ENCODE measurements around the gene ERICH6B.
A peak's percentile ranks its signal among the peaks of the same experiment; 100 is the strongest.

Gene ERICH6B

GRCh38 chr13:45584816-45585215 lies 30.7 kb downstream of the ERICH6B start:
- no peak for DNase-seq (ENCODE audit: low read depth)
- H3K4me3 ChIP-seq (ENCODE audit: low read length) = no peak overlapping the region

GRCh38 chr13:45582408-45583076 lies 33.0 kb downstream of the ERICH6B start:
- no peak for TF ChIP-seq CTCF (conservative IDR thresholded peaks at IDR 0.05; ENCODE audit: low read depth, low read length)
- no peak for DNase-seq (ENCODE audit: low read depth)

More at GRCh38 chr13:45584816-45585215, 30.7 kb downstream of the ERICH6B start:
- TF ChIP-seq CTCF (conservative IDR thresholded peaks at IDR 0.05; ENCODE audit: low read depth, low read length) = peak; percentile 26

GRCh38 chr13:45576466-45576865 lies 39.1 kb downstream of the ERICH6B start:
- no peak for TF ChIP-seq CTCF (conservative IDR thresholded peaks at IDR 0.05; ENCODE audit: low read depth, low read length)
- H3K4me3 ChIP-seq (ENCODE audit: low read length) = no peak overlapping the region
- no peak for DNase-seq (ENCODE audit: low read depth)

More at GRCh38 chr13:45582408-45583076, 33.0 kb downstream of the ERICH6B start:
- H3K4me3 ChIP-seq (ENCODE audit: low read length) = no peak overlapping the region

GRCh38 chr13:45575830-45576180 lies 39.7 kb downstream of the ERICH6B start:
- TF ChIP-seq CTCF (conservative IDR thresholded peaks at IDR 0.05; ENCODE audit: low read depth, low read length) = no peak
- DNase-seq (ENCODE audit: low read depth) = no peak
- no peak overlapping the region for H3K4me3 ChIP-seq (ENCODE audit: low read length)

GRCh38 chr13:45575146-45575829 lies 40.3 kb downstream of the ERICH6B start:
- DNase-seq (ENCODE audit: low read depth) = no peak
- TF ChIP-seq CTCF (conservative IDR thresholded peaks at IDR 0.05; ENCODE audit: low read depth, low read length) = no peak
- H3K4me3 ChIP-seq (ENCODE audit: low read length) = no peak overlapping the region

- H3K4me3 ChIP-seq (ENCODE audit: low read length) = no peak overlapping the region
- no peak for DNase-seq (ENCODE audit: low read depth)
- TF ChIP-seq CTCF (conservative IDR thresholded peaks at IDR 0.05; ENCODE audit: low read depth, low read length) = no peak
Measured at GRCh38 chr13:45565331-45565730, 50.2 kb downstream of the ERICH6B start.
